Keratinocyte (primary cell): ENCODE results near the gene ACYP2.

Experiments
- CTCF ChIP-seq, 3 experiments: IDR thresholded peaks in 1 of 3; conservative IDR thresholded peaks in 1 of 3; optimal IDR thresholded peaks in 1 of 3; 2 replicates in 2 of 3; 3 replicates in 1 of 3; pipeline versions ENCODE3 to v1.5.1; 2011; ENCODE audit warnings: low read length in 3 of 3, mild to moderate bottlenecking in 3 of 3, moderate library complexity in 2 of 3, control low read depth in 1 of 3, inconsistent platforms in 1 of 3; ENCODE audit not compliant: insufficient read depth in 2 of 3; ENCODE audit errors: extremely low read depth in 1 of 3
- EZH2 ChIP-seq: IDR thresholded peaks from one replicate; pipeline ENCODE4 v1.6.1; 2012; ENCODE audit warnings: inconsistent platforms, mild to moderate bottlenecking, low read length, moderate library complexity

GRCh38 chr2:54258166-54258565 lies 142.8 kb downstream of the ACYP2 start:
- TF ChIP-seq EZH2 (no peak), CTCF (optimal IDR thresholded peaks at IDR 0.05 in 1 of 3, IDR thresholded peaks at IDR 0.05 in 1 of 3, conservative IDR thresholded peaks at IDR 0.05 in 1 of 3; ENCODE audit: extremely low read depth in 1 of 3, insufficient read depth in 2 of 3, low read length in 3 of 3) (no peak)
